GM19324 (cell line): ENCODE measurements around the gene DNAI1.

Experiments
- ATAC-seq: cut with Tn5 transposase; IDR thresholded peaks from one replicate; pipeline ENCODE4 v1.9.1; 2021; ENCODE audit warnings: mild to moderate bottlenecking, moderate library complexity; ENCODE audit not compliant: unreplicated experiment, low FRiP score

Gene DNAI1

GRCh38 chr9:34485822-34486221 is 27.2 kb downstream of the DNAI1 start:
- no peak for ATAC-seq

- ATAC-seq: no peak
These were observed 28.0 kb downstream of the DNAI1 start for GRCh38 chr9:34486572-34486971.

GRCh38 chr9:34490360-34490759 is 31.8 kb downstream of the DNAI1 start:
- no peak for ATAC-seq

GRCh38 chr9:34490760-34491159 is 32.2 kb downstream of the DNAI1 start:
- ATAC-seq: no peak

GRCh38 chr9:34491596-34491995 is 33.0 kb downstream of the DNAI1 start:
- no peak for ATAC-seq

- ATAC-seq: no peak
These were observed 33.4 kb downstream of the DNAI1 start for GRCh38 chr9:34492051-34492450.

GRCh38 chr9:34493972-34494535 is 35.4 kb downstream of the DNAI1 start:
- ATAC-seq: no peak

GRCh38 chr9:34496149-34496712 is 37.6 kb downstream of the DNAI1 start:
- no peak for ATAC-seq

GRCh38 chr9:34498553-34498952 is 39.9 kb downstream of the DNAI1 start:
- no peak for ATAC-seq

- ATAC-seq: no peak
These were observed 40.5 kb downstream of the DNAI1 start for GRCh38 chr9:34499076-34499475.

- no peak for ATAC-seq
These were observed 42.1 kb downstream of the DNAI1 start for GRCh38 chr9:34500623-34501267.

GRCh38 chr9:34501372-34501771 is 42.8 kb downstream of the DNAI1 start:
- no peak for ATAC-seq

- no peak for ATAC-seq
These were observed 43.4 kb downstream of the DNAI1 start for GRCh38 chr9:34501889-34502425.

GRCh38 chr9:34502471-34502870 is 43.9 kb downstream of the DNAI1 start:
- ATAC-seq: no peak

GRCh38 chr9:34502891-34503290 is 44.3 kb downstream of the DNAI1 start:
- ATAC-seq: no peak

- ATAC-seq: no peak
These were observed 44.8 kb downstream of the DNAI1 start for GRCh38 chr9:34503406-34503805.

- no peak for ATAC-seq
These were observed 46.9 kb downstream of the DNAI1 start for GRCh38 chr9:34505370-34506120.

GRCh38 chr9:34506623-34507022 is 48.0 kb downstream of the DNAI1 start:
- no peak for ATAC-seq

- ATAC-seq: no peak
These were observed 49.0 kb downstream of the DNAI1 start for GRCh38 chr9:34507556-34507955.

GRCh38 chr9:34507966-34508365 is 49.4 kb downstream of the DNAI1 start:
- ATAC-seq: no peak

- no peak for ATAC-seq
These were observed 49.9 kb downstream of the DNAI1 start for GRCh38 chr9:34508463-34508862.
